Gastroesophageal sphincter (tissue), 4 donors: ENCODE data around the gene FMNL1. TPM values are rescaled to one million over a fixed set of nuclear protein-coding genes. Genes with fewer than 3 reads are reported as not detected.

Experiments
- ATAC-seq: fragments of 150-250 bp; one replicate; pipeline ENCODE4 v1.9.1; 2016; ENCODE audit warnings: mild to moderate bottlenecking, moderate library complexity
- H3K27ac ChIP-seq, 4 donors: fragments of 200-600 bp; sonication (generic) in 3 of 4; 1 replicate in 3 of 4; 2 replicates in 1 of 4; pipeline ENCODE4 v1.5.1; 2016 to 2019
- H3K27me3 ChIP-seq: fragments of 200-600 bp; sonication (generic); one replicate; pipeline ENCODE4 v1.5.1; 2019
- H3K36me3 ChIP-seq, 2 donors: fragments of 200-600 bp; sonication (generic); one replicate each; pipeline ENCODE4 v1.5.1; 2019; ENCODE audit warnings: control low read depth in 1 of 2
- H3K4me1 ChIP-seq, 3 donors: fragments of 200-600 bp; sonication (generic); 1 replicate in 2 of 3; 2 replicates in 1 of 3; pipeline ENCODE4 v1.5.1; 2016 to 2019; ENCODE audit warnings: control low read depth in 2 of 3
- H3K4me3 ChIP-seq, 2 donors: fragments of 200-600 bp; sonication (generic); one replicate each; pipeline ENCODE4 v1.5.1; 2019; ENCODE audit warnings: mild to moderate bottlenecking in 1 of 2, moderate library complexity in 1 of 2
- H3K9me3 ChIP-seq, 3 donors: fragments of 200-600 bp; sonication (generic); one replicate each; pipeline ENCODE4 v1.5.1; 2017 to 2019; ENCODE audit warnings: control low read depth in 2 of 3
- CTCF ChIP-seq, 4 experiments: fragments of 200-600 bp in 2 of 4; fragments of 450-650 bp in 2 of 4; sonication (generic) in 1 of 4; IDR thresholded peaks; one replicate each; pipeline ENCODE4 v1.5.1; 2017 to 2019; ENCODE audit warnings: antibody characterized with exemption in 4 of 4, mild to moderate bottlenecking in 2 of 4, moderate library complexity in 2 of 4
- EP300 ChIP-seq: sonication (generic); formaldehyde crosslinking; IDR thresholded peaks from one replicate; pipeline ENCODE4 v1.6.1; 2017; ENCODE audit warnings: antibody characterized with exemption, mild to moderate bottlenecking
- POLR2A ChIP-seq, 2 donors: fragments of 450-650 bp; IDR thresholded peaks; one replicate each; pipeline ENCODE4 v1.6.1; 2017; ENCODE audit warnings: antibody characterized with exemption in 2 of 2, mild to moderate bottlenecking in 2 of 2, moderate library complexity in 1 of 2
- POLR2AphosphoS5 ChIP-seq: sonication (generic); formaldehyde crosslinking; IDR thresholded peaks from one replicate; pipeline ENCODE4 v1.6.1; 2017; ENCODE audit warnings: antibody characterized with exemption
- WGBS, 2 donors: methylation state at CpG; one replicate each; pipeline ENCODE4 v1.1.5; 2018; ENCODE audit warnings: low coverage in 1 of 2; 5-methylcytosine and 5-hydroxymethylcytosine counted together
- total RNA-seq, 4 donors: library from RNA; depleted of rRNA; stranded (reverse); fragments of >200 nt; gene quantifications; one replicate each; pipeline ENCODE4 v1.1.0, GENCODE V29; 2016

FMNL1 gene
- total RNA-seq, 4 donors from 2014 or later = 12.0 to 21.9 (median 14.9) TPM

- no peaks in the 10 kb centered on the region for H3K4me1 ChIP-seq
- ATAC-seq = no peak
- no peaks in the 10 kb centered on the region for H3K36me3 ChIP-seq
- H3K27ac ChIP-seq = no peak overlapping the region
- WGBS, 2 donors = 100% methylated on average over 3 of the region's 4 CpGs; no CpG with 5 or more reads in 1 of the 2 donors
- no peaks in the 10 kb centered on the region for H3K27me3 ChIP-seq
- TF ChIP-seq CTCF (IDR thresholded peaks at IDR 0.05) = no peak
- TF ChIP-seq POLR2AphosphoS5 = no peak
- no peak for TF ChIP-seq POLR2A (IDR thresholded peaks at IDR 0.05)
- no peak overlapping the region for H3K4me3 ChIP-seq
- H3K9me3 ChIP-seq = no peaks in the 10 kb centered on the region
These were observed 32.2 kb downstream of the FMNL1 start for GRCh38 chr17:45253879-45254278.

DNA sequence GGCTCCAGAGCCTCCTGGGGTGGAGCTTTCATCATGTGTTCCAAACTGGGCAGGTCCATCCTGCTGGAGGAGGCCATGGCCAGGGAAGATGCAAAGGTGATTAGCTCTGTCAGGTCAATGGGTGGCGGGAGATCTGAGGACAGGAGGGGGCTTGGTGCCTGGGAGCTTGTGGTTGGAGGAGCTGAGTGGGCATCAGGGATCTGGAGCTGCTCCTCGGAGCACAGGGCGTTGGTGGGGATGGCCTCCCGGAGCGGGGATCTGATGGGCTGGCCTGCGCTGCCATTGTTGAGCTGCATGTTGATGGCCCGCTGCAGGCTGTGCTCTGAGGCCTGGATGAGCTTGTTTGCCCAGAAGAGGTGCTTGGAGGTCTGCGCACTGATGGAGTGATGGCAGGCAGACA, 33.7 kb downstream of the FMNL1 start:
- no peaks in the 10 kb centered on the region for H3K27me3 ChIP-seq
- no peak overlapping the region for H3K27ac ChIP-seq
- TF ChIP-seq POLR2A (IDR thresholded peaks at IDR 0.05) (no peak), POLR2AphosphoS5 (no peak), CTCF (IDR thresholded peaks at IDR 0.05) (no peak), EP300 (no peak)
- H3K9me3 ChIP-seq = no peaks in the 10 kb centered on the region
- no peaks in the 10 kb centered on the region for H3K4me1 ChIP-seq
- no peak overlapping the region for H3K4me3 ChIP-seq
- 94% methylated on average over 7 of the region's 8 CpGs; no CpG with 5 or more reads in 1 of the 2 donors for WGBS, 2 donors
- H3K36me3 ChIP-seq = no peaks in the 10 kb centered on the region
- ATAC-seq = no peak

DNA sequence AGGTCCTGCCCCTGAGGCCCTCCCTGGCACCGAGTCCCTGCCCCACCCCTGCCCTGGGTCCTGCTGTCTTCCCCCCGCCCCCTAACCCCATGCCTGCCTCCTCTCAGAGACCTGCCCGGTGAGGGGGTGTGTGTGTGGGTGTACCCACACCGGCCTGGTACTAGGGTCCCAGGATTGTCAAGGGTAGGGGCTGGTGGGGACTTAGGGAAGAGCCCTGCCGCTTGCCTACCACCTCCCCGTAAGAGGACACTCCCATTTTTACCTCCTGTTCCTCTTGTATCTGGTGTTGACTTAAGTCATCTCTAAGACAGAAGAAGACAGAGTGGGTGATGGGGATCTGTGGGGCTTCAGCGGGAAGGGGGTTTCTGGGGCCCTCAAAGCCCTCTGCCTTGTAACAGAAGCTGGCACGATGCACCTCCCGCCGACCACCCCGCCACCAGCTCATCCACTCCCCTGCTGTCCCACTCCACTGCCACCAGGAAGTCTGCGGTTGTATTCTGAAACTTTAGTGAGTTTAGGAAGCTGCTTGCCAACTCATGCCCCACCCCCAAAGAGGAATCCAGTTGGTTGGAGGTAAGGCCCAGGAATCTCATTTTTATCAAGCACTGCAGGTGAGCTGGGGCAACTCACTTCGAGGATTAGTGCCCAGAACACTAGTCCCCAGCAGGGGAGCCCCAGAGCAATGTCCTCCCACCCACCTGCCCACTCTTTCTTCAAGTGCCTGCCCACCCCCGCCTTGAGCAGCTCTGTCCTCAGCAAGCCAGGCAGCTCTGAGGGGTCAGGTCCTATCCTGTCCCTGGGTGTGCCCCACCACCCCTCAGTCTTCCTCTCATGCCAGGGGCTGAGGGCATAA, 34.7 kb downstream of the FMNL1 start:
- no peak overlapping the region for H3K27ac ChIP-seq
- H3K4me3 ChIP-seq = no peak overlapping the region
- no peaks in the 10 kb centered on the region for H3K27me3 ChIP-seq
- no peaks in the 10 kb centered on the region for H3K36me3 ChIP-seq
- TF ChIP-seq POLR2AphosphoS5 = no peak
- TF ChIP-seq POLR2A (IDR thresholded peaks at IDR 0.05) = no peak
- TF ChIP-seq CTCF (IDR thresholded peaks at IDR 0.05) = no peak
- TF ChIP-seq EP300 = no peak
- H3K4me1 ChIP-seq = peaks cover 0 to 3% (median 1%) of the 10 kb centered on the region in 3 donors
- 40 to 92% methylated on average over 1 to 2 of the region's 14 CpGs for WGBS, 2 donors
- H3K9me3 ChIP-seq = no peaks in the 10 kb centered on the region
- no peak for ATAC-seq

DNA sequence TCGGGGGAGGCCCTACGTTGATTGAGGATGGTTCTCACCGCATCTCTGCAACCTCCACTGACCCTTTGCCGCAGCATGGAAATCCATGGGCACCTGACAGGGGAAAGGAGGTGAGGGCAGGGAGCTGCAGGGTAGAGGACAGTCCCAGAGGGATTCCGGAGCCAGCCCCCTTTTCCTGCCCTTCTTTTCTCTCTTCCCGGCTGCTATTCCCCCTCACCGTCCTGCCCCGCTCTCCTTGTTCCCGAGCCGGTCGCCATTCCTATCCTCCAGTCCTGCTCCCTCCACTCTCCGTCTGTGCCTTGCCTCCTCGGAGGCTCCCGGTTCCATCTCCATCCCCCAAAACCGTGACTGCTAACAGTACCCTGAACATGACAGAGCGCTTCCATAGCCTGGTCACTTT, 35.4 kb downstream of the FMNL1 start:
- Histone ChIP-seq H3K27me3 (no peaks in the 10 kb centered on the region), H3K4me1 (peaks cover 0 to 11% (median 4%) of the 10 kb centered on the region in 3 donors), H3K36me3 (no peaks in the 10 kb centered on the region), H3K4me3 (no peak overlapping the region), H3K27ac (no peak overlapping the region), H3K9me3 (no peaks in the 10 kb centered on the region)
- ATAC-seq = no peak
- TF ChIP-seq EP300 = no peak
- no peak for TF ChIP-seq CTCF (IDR thresholded peaks at IDR 0.05)
- WGBS, 2 donors = 54 to 80% methylated on average over 1 to 13 of the region's 16 CpGs

DNA sequence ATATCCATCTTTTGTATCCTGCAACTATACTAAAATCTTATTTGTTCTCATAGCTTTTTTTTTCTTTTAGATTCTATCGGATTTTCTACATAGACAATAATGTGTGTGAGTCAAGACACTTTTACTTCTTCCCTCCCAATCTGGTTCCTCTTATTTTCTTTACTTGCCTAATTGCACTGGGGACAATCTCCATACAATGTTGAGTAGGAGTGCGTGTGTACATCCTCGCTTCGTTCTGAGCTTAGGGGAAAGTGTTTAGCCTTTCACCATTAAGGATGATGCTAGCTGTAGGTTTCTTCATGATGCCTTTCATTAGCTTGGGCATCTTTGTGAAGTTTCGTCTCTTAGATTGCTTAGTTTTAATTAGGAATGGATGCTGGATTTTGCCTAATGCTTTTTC, 37.3 kb downstream of the FMNL1 start:
- peaks cover 0 to 25% (median 9%) of the 10 kb centered on the region in 3 donors for H3K4me1 ChIP-seq
- no peaks in the 10 kb centered on the region for H3K9me3 ChIP-seq
- ATAC-seq = no peak
- H3K27ac ChIP-seq = no peak overlapping the region
- TF ChIP-seq EP300 = no peak
- TF ChIP-seq POLR2A (IDR thresholded peaks at IDR 0.05) = no peak
- no peak for TF ChIP-seq CTCF (IDR thresholded peaks at IDR 0.05)
- no peak for TF ChIP-seq POLR2AphosphoS5
- 65 to 82% methylated on average over 4 of the region's 5 CpGs for WGBS, 2 donors
- no peak overlapping the region for H3K4me3 ChIP-seq
- peaks cover 0 to 8% of the 10 kb centered on the region in 2 donors for H3K36me3 ChIP-seq
- no peaks in the 10 kb centered on the region for H3K27me3 ChIP-seq
